ENCODE results near the gene LRMDA.
"Not testable (repeated sequence)": the region's sequence is repeated elsewhere in the genome, so short reads cannot be mapped to it uniquely, and the experiment has no call there.

LRMDA gene

GRCh38 chr10:76554033-76554408 lies 1122.6 kb downstream of the LRMDA start:
- DNase-seq (ENCODE audit: low read depth in 2 of 2, low spot score in 1 of 2), result no peak

DNA sequence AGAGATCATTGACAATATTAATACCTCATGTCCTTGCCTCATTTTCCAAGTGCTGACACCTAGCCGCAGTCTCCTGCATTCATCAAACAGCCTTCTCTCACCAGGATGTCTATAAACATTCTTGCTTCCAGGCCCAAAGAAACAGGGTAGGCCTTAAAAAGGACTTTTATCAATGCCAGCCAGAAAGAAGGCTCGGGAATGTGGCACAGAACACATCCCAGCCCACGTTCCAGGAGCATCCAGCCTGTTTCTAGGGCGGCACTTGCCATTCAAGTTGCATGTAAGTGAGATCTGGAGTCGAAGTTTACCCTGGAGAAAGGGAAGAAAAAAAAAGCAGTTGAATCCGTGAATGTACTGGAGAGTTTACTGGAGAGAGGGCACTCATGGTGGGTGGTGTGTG lies 1123.1 kb downstream of the LRMDA start:
- no peak for DNase-seq (ENCODE audit: low read depth in 2 of 2, low spot score in 1 of 2)

DNA sequence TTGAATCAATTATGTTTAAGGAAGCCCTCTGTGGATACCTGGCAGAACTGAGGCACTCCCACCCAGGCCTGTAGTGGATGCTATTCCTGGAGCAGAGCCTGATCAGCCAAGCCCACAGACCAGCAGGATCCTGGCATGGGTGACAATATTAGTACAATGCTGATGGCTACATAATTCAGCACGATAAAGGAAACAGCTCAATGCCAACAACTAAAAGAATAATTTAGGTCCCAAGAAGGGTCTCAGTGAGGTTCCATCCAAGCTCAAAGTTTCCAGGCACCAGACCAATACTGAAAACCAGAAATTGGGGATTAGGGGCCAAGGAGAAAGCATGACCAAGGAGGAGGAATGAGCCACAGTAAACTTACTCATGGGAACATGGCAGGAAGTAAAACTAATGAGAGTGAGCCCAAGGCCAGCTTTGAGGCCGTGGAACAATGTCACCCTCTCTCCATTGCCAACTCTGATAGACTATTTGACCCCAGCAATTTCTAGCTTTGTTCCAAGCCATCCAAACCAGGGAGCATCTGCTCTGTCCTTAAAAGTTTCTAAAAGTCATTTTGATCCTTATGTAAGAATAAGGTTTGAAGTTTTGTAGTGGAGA lies 1123.7 kb downstream of the LRMDA start:
- no peak for DNase-seq (ENCODE audit: low read depth in 2 of 2, low spot score in 1 of 2)

DNA sequence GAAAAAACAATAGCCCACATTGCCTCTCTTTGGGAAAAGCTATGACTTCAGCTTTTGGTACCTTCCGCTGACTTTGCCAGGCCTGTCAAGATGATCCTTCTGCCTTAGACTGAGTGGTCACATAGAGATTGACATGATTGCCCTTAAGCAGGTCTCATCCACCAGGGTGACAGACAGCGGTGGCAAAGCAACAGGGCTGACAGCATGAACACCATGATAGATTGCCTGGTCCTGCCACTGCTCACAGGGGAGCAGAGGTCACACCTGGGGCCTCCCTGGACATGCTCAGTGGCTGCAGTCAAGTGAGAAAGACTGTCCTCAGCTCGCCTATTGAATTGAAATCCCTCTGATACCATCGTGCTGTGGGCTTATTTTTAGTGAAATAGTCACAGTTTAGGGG lies 1125.9 kb downstream of the LRMDA start:
- no peak for DNase-seq (ENCODE audit: low read depth in 2 of 2, low spot score in 1 of 2)

DNA sequence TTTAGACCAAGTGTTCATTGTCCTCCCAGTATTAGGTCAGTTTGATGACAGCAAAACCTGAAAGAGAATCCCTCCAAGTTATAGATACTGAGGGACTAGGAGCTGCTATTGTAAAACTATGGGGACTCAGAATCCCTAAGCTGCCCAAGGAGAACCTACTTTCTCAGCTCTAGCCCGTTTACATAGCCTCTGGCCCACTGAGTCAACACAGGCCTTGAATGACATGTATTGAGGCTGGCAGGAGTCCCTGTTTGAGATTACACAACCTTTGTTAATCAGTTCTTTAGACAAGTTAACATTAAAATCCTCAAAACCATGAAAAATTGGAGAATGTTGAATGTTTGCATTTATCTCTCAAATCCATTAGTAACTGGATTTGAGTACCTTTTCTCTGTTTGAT lies 1127.2 kb downstream of the LRMDA start:
- DNase-seq (ENCODE audit: low read depth in 2 of 2, low spot score in 1 of 2), result no peak

GRCh38 chr10:76558996-76559891 lies 1127.8 kb downstream of the LRMDA start:
- DNase-seq (ENCODE audit: low read depth in 2 of 2, low spot score in 1 of 2), result no peak

DNA sequence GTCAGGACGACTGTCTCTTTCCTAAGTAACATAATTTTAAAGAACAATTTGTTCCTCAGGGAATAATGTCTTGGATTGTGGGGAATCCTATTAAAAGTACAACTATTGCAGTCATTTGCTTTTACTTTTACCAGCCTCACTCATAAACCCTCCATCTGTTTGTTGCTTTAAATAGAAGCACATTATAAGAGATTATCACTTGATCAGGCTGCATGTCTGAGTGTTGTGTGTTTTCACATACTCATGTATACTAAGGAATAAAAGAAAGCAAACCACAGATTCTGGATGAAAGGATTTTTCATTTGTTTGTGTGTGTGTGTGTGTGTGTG lies 1128.4 kb downstream of the LRMDA start:
- DNase-seq (ENCODE audit: low read depth in 2 of 2, low spot score in 1 of 2), result no peak

DNA sequence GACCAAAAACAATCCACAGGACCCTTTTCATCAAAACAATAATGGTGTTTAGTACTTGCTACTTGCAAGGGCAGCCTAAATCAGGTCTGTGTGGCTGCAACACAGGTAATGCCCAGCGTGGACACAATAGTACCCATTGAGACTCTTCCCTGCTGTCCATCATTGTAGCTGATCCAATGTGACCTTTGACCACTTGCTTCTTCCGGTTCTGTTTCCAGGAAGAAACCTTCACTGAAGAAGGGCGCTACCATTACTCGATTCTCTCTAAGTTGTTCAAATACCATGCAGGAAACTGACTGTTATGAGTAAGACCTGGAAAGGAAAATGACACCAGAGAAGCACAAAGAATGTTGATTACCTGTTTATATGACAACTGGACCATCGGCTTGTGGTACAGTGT lies 1128.9 kb downstream of the LRMDA start:
- DNase-seq (ENCODE audit: low read depth in 2 of 2, low spot score in 1 of 2), result no peak

DNA sequence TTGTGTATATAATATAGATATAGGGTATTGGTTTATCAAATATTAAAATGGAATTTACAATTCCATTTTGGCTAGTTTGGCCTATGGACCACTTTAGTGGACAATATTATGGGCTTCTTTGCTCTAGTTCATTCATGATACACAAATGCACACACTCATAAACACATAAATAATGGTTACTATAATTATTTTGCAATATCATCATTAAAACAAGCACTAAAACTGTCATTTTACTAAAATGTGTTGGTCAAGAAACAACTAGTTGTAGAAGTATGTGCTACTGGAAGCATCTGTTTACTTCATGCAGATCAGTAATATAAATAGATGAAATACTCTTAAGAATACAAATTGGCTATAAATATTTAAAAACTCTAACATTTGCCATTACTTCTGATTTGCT lies 1131.9 kb downstream of the LRMDA start:
- DNase-seq (ENCODE audit: low read depth in 2 of 2, low spot score in 1 of 2), result no peak

GRCh38 chr10:76572021-76572420 lies 1140.6 kb downstream of the LRMDA start:
- DNase-seq (ENCODE audit: low read depth in 2 of 2, low spot score in 1 of 2), result no peak

GRCh38 chr10:76576276-76576962 lies 1145.0 kb downstream of the LRMDA start:
- no peak for DNase-seq (ENCODE audit: low read depth in 2 of 2, low spot score in 1 of 2)

GRCh38 chr10:76577455-76577854 lies 1146.0 kb downstream of the LRMDA start:
- DNase-seq (ENCODE audit: low read depth in 2 of 2, low spot score in 1 of 2), result no peak

- DNase-seq (ENCODE audit: low read depth in 2 of 2, low spot score in 1 of 2), result no peak
These were observed 1150.3 kb downstream of the LRMDA start for GRCh38 chr10:76581506-76582256.

- DNase-seq (ENCODE audit: low read depth in 2 of 2, low spot score in 1 of 2), result no peak
These were observed 1151.1 kb downstream of the LRMDA start for GRCh38 chr10:76582531-76582930.

GRCh38 chr10:76583711-76584161 lies 1152.3 kb downstream of the LRMDA start:
- no peak for DNase-seq (ENCODE audit: low read depth in 2 of 2, low spot score in 1 of 2)

- DNase-seq (ENCODE audit: low read depth in 2 of 2, low spot score in 1 of 2), result not testable (repeated sequence)
These were observed 1153.0 kb downstream of the LRMDA start for GRCh38 chr10:76584466-76584865.

All from stimulated activated CD8-positive, alpha-beta memory T cell treated with anti-CD3 and anti-CD28 coated beads, Interleukin-4, amount 100 ng/mL, for 4 hours (primary cell).